ENCODE data around the gene AAMDC.

DNA sequence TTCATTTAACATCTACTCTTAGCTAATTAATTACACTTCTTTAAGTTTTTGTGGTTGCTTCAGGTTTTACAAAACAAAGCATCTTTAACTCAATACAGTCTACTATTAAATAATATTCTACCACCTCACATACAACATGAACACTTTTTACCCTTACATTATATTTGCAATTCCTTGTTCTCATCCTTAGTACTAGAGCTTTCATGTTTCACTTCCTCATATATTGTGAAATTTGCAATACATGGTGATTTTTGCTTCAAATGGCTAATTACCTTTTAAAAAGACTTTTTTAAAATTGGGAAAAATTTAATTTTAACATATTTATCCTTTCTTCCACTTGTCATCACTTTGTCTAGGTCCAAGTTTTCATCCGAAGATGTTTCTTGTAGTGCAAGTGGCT lies 37.9 kb upstream of the AAMDC start:
- no peak for TF ChIP-seq POLR2A (IDR thresholded peaks at IDR 0.05; ENCODE audit: low read depth, low read length)
- TF ChIP-seq POLR2AphosphoS5 (IDR thresholded peaks at IDR 0.05; ENCODE audit: low read depth, low read length) = no peak
- no peak for TF ChIP-seq TAF1 (IDR thresholded peaks at IDR 0.05; ENCODE audit: borderline replicate concordance, low read depth, low read length)

Measured in GM12892 (cell line).